ENCODE data around the gene RIMBP2.
"Not testable (repeated sequence)": the region's sequence is repeated elsewhere in the genome, so short reads cannot be mapped to it uniquely, and the experiment has no call there.

Gene RIMBP2

GRCh38 chr12:130651188-130651959 is 64.7 kb downstream of the RIMBP2 start:
- Histone ChIP-seq H3K9me3 (ENCODE audit: control insufficient read depth, insufficient read depth, low read depth, low read length) (peaks cover 8% of the 10 kb centered on the region), H3K9ac (ENCODE audit: low read length) (no peak overlapping the region), H3K36me3 (ENCODE audit: control insufficient read depth, insufficient read depth, low read length) (no peaks in the 10 kb centered on the region), H3K27ac (ENCODE audit: low read depth, low read length) (no peak overlapping the region), H3K27me3 (ENCODE audit: control insufficient read depth, insufficient read depth, low read length) (no peaks in the 10 kb centered on the region), H3K4me3 (ENCODE audit: low read depth, low read length) (no peak overlapping the region), H3K4me1 (ENCODE audit: control insufficient read depth, insufficient read depth, low read length) (peaks cover 5% of the 10 kb centered on the region; the same call in 1 of the 2 replicates)

GRCh38 chr12:130650131-130650530 is 66.0 kb downstream of the RIMBP2 start:
- Histone ChIP-seq H3K27ac (ENCODE audit: low read depth, low read length) (no peak overlapping the region), H3K4me1 (ENCODE audit: control insufficient read depth, insufficient read depth, low read length) (peaks cover 5% of the 10 kb centered on the region; the same call in 1 of the 2 replicates), H3K9me3 (ENCODE audit: control insufficient read depth, insufficient read depth, low read depth, low read length) (peaks cover 8% of the 10 kb centered on the region), H3K4me3 (ENCODE audit: low read depth, low read length) (no peak overlapping the region), H3K9ac (ENCODE audit: low read length) (no peak overlapping the region), H3K27me3 (ENCODE audit: control insufficient read depth, insufficient read depth, low read length) (no peaks in the 10 kb centered on the region), H3K36me3 (ENCODE audit: control insufficient read depth, insufficient read depth, low read length) (no peaks in the 10 kb centered on the region)

- no peaks in the 10 kb centered on the region for H3K36me3 ChIP-seq (ENCODE audit: control insufficient read depth, insufficient read depth, low read length)
- no peak overlapping the region for H3K9ac ChIP-seq (ENCODE audit: low read length)
- H3K9me3 ChIP-seq (ENCODE audit: control insufficient read depth, insufficient read depth, low read depth, low read length), result peaks cover 3% of the 10 kb centered on the region; the same call in 1 of the 2 replicates
- H3K27ac ChIP-seq (ENCODE audit: low read depth, low read length), result no peak overlapping the region
- no peaks in the 10 kb centered on the region for H3K27me3 ChIP-seq (ENCODE audit: control insufficient read depth, insufficient read depth, low read length)
- H3K4me1 ChIP-seq (ENCODE audit: control insufficient read depth, insufficient read depth, low read length), result peaks cover 5% of the 10 kb centered on the region; the same call in 1 of the 2 replicates
- no peak overlapping the region for H3K4me3 ChIP-seq (ENCODE audit: low read depth, low read length)
These were observed 66.7 kb downstream of the RIMBP2 start for GRCh38 chr12:130649101-130650045.

- no peaks in the 10 kb centered on the region for H3K27me3 ChIP-seq (ENCODE audit: control insufficient read depth, insufficient read depth, low read length)
- H3K36me3 ChIP-seq (ENCODE audit: control insufficient read depth, insufficient read depth, low read length), result no peaks in the 10 kb centered on the region
- H3K4me1 ChIP-seq (ENCODE audit: control insufficient read depth, insufficient read depth, low read length), result peaks cover 5% of the 10 kb centered on the region; the same call in 1 of the 2 replicates
- no peaks in the 10 kb centered on the region for H3K9me3 ChIP-seq (ENCODE audit: control insufficient read depth, insufficient read depth, low read depth, low read length)
- H3K27ac ChIP-seq (ENCODE audit: low read depth, low read length), result no peak overlapping the region
- no peak overlapping the region for H3K9ac ChIP-seq (ENCODE audit: low read length)
- H3K4me3 ChIP-seq (ENCODE audit: low read depth, low read length), result no peak overlapping the region
These were observed 68.3 kb downstream of the RIMBP2 start for GRCh38 chr12:130647814-130648213.

GRCh38 chr12:130646716-130647370 is 69.3 kb downstream of the RIMBP2 start:
- H3K27me3 ChIP-seq (ENCODE audit: control insufficient read depth, insufficient read depth, low read length), result no peaks in the 10 kb centered on the region
- no peaks in the 10 kb centered on the region for H3K9me3 ChIP-seq (ENCODE audit: control insufficient read depth, insufficient read depth, low read depth, low read length)
- H3K4me3 ChIP-seq (ENCODE audit: low read depth, low read length), result no peak overlapping the region
- H3K36me3 ChIP-seq (ENCODE audit: control insufficient read depth, insufficient read depth, low read length), result no peaks in the 10 kb centered on the region
- H3K4me1 ChIP-seq (ENCODE audit: control insufficient read depth, insufficient read depth, low read length), result peaks cover 5% of the 10 kb centered on the region; the same call in 1 of the 2 replicates
- no peak overlapping the region for H3K27ac ChIP-seq (ENCODE audit: low read depth, low read length)
- no peak overlapping the region for H3K9ac ChIP-seq (ENCODE audit: low read length)

GRCh38 chr12:130646191-130646590 is 69.9 kb downstream of the RIMBP2 start:
- not testable (repeated sequence) for H3K36me3 ChIP-seq (ENCODE audit: control insufficient read depth, insufficient read depth, low read length); H3K4me3 ChIP-seq (ENCODE audit: low read depth, low read length); H3K27ac ChIP-seq (ENCODE audit: low read depth, low read length); H3K9me3 ChIP-seq (ENCODE audit: control insufficient read depth, insufficient read depth, low read depth, low read length); H3K4me1 ChIP-seq (ENCODE audit: control insufficient read depth, insufficient read depth, low read length); H3K27me3 ChIP-seq (ENCODE audit: control insufficient read depth, insufficient read depth, low read length); H3K9ac ChIP-seq (ENCODE audit: low read length)

- no peaks in the 10 kb centered on the region for H3K36me3 ChIP-seq (ENCODE audit: control insufficient read depth, insufficient read depth, low read length)
- H3K27me3 ChIP-seq (ENCODE audit: control insufficient read depth, insufficient read depth, low read length), result no peaks in the 10 kb centered on the region
- no peak overlapping the region for H3K9ac ChIP-seq (ENCODE audit: low read length)
- peaks cover 5% of the 10 kb centered on the region; the same call in 1 of the 2 replicates for H3K4me1 ChIP-seq (ENCODE audit: control insufficient read depth, insufficient read depth, low read length)
- no peaks in the 10 kb centered on the region for H3K9me3 ChIP-seq (ENCODE audit: control insufficient read depth, insufficient read depth, low read depth, low read length)
- no peak overlapping the region for H3K27ac ChIP-seq (ENCODE audit: low read depth, low read length)
- H3K4me3 ChIP-seq (ENCODE audit: low read depth, low read length), result no peak overlapping the region
These were observed 70.3 kb downstream of the RIMBP2 start for GRCh38 chr12:130645751-130646150.

GRCh38 chr12:130644566-130644965 is 71.5 kb downstream of the RIMBP2 start:
- Histone ChIP-seq H3K4me3 (ENCODE audit: low read depth, low read length) (no peak overlapping the region), H3K9me3 (ENCODE audit: control insufficient read depth, insufficient read depth, low read depth, low read length) (no peaks in the 10 kb centered on the region), H3K9ac (ENCODE audit: low read length) (no peak overlapping the region), H3K27ac (ENCODE audit: low read depth, low read length) (no peak overlapping the region), H3K36me3 (ENCODE audit: control insufficient read depth, insufficient read depth, low read length) (no peaks in the 10 kb centered on the region), H3K27me3 (ENCODE audit: control insufficient read depth, insufficient read depth, low read length) (no peaks in the 10 kb centered on the region), H3K4me1 (ENCODE audit: control insufficient read depth, insufficient read depth, low read length) (no peaks in the 10 kb centered on the region)

GRCh38 chr12:130644146-130644545 is 72.0 kb downstream of the RIMBP2 start:
- no peaks in the 10 kb centered on the region for H3K36me3 ChIP-seq (ENCODE audit: control insufficient read depth, insufficient read depth, low read length)
- H3K4me3 ChIP-seq (ENCODE audit: low read depth, low read length), result no peak overlapping the region
- no peaks in the 10 kb centered on the region for H3K9me3 ChIP-seq (ENCODE audit: control insufficient read depth, insufficient read depth, low read depth, low read length)
- no peak overlapping the region for H3K27ac ChIP-seq (ENCODE audit: low read depth, low read length)
- H3K9ac ChIP-seq (ENCODE audit: low read length), result no peak overlapping the region
- H3K27me3 ChIP-seq (ENCODE audit: control insufficient read depth, insufficient read depth, low read length), result no peaks in the 10 kb centered on the region
- H3K4me1 ChIP-seq (ENCODE audit: control insufficient read depth, insufficient read depth, low read length), result no peaks in the 10 kb centered on the region

GRCh38 chr12:130642856-130643255 is 73.2 kb downstream of the RIMBP2 start:
- H3K9me3 ChIP-seq (ENCODE audit: control insufficient read depth, insufficient read depth, low read depth, low read length), result peaks cover 8% of the 10 kb centered on the region
- no peak overlapping the region for H3K27ac ChIP-seq (ENCODE audit: low read depth, low read length)
- H3K36me3 ChIP-seq (ENCODE audit: control insufficient read depth, insufficient read depth, low read length), result no peaks in the 10 kb centered on the region
- H3K4me1 ChIP-seq (ENCODE audit: control insufficient read depth, insufficient read depth, low read length), result no peaks in the 10 kb centered on the region
- no peak overlapping the region for H3K4me3 ChIP-seq (ENCODE audit: low read depth, low read length)
- H3K27me3 ChIP-seq (ENCODE audit: control insufficient read depth, insufficient read depth, low read length), result no peaks in the 10 kb centered on the region
- no peak overlapping the region for H3K9ac ChIP-seq (ENCODE audit: low read length)

Data from HUES6 (cell line).